Measurements from ENCODE around the gene MYO10.

GRCh38 chr5:16674750-16675149, 261.3 kb downstream of the MYO10 start:
- TF ChIP-seq, protein P1, sequence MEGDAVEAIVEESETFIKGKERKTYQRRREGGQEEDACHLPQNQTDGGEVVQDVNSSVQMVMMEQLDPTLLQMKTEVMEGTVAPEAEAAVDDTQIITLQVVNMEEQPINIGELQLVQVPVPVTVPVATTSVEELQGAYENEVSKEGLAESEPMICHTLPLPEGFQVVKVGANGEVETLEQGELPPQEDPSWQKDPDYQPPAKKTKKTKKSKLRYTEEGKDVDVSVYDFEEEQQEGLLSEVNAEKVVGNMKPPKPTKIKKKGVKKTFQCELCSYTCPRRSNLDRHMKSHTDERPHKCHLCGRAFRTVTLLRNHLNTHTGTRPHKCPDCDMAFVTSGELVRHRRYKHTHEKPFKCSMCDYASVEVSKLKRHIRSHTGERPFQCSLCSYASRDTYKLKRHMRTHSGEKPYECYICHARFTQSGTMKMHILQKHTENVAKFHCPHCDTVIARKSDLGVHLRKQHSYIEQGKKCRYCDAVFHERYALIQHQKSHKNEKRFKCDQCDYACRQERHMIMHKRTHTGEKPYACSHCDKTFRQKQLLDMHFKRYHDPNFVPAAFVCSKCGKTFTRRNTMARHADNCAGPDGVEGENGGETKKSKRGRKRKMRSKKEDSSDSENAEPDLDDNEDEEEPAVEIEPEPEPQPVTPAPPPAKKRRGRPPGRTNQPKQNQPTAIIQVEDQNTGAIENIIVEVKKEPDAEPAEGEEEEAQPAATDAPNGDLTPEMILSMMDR (IDR thresholded peaks at IDR 0.05), result no peak
- TF ChIP-seq EP300 (IDR thresholded peaks at IDR 0.05), result no peak
- no peak for TF ChIP-seq POLR2A (IDR thresholded peaks at IDR 0.05)

Data from tibial nerve (tissue), 4 donors.